ENCODE results near the gene GALNT12. TPM values are rescaled to one million over a fixed set of nuclear protein-coding genes. Genes with fewer than 3 reads are reported as not detected.

Gene GALNT12
- polyA plus RNA-seq, 1 donor (not counting 4 experiments of a cell fraction or from before 2014, with no cell fraction given): 1.8 TPM

DNA sequence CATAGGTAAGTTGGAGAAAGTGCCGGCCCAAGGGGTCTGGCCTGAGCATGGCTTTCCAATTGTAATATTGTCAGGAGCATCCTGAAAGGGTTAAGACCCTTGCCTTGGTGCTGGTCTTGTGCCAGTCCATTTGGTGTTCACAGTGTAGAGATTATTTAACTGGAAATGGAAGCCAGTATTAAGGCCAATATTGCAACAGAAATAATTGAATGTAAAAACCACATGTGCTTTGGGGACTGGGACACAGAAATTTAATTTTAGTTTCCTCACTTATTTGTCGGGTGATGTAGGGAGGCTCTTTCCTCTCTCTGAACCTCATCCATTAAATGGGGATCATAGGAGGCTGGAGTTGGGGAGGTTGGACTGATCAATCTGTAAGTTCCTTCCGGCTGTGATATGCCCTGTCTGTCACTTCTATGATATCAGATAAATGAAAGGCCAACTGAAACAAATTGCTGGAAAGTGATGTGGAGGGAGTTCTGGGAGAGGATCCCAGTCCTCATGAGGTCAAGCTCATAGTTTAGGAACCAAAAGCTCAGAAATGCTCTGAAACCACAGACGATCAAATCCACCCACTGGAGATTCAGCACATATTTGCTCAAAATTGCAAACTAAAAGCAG is 81.4 kb downstream of the GALNT12 start:
- FAIRE-seq: no peak
- no peaks in the 10 kb centered on the region for H4K20me1 ChIP-seq (ENCODE audit: control insufficient read depth, extremely low read depth, insufficient read depth, low read length)
- dilution Hi-C loops (cut with MboI; ENCODE audit: extremely low pct_ligation_motif_present, low sequenced_read_pairs): no loop called here
- H3K27ac ChIP-seq (ENCODE audit: control insufficient read depth, insufficient read depth, low read length): no peak overlapping the region
- no peak overlapping the region for H2AFZ ChIP-seq (ENCODE audit: control insufficient read depth, low read length)
- no peak overlapping the region for H3K4me2 ChIP-seq (ENCODE audit: control insufficient read depth, extremely low read depth, insufficient read depth, low read depth, low read length)
- H3K9me3 ChIP-seq (ENCODE audit: control insufficient read depth, low read depth, low read length): no peaks in the 10 kb centered on the region
- H3K27me3 ChIP-seq (ENCODE audit: control insufficient read depth, extremely low read depth, insufficient read depth, low read length): peaks cover 5% of the 10 kb centered on the region
- no peaks in the 10 kb centered on the region for H3K79me2 ChIP-seq (ENCODE audit: control insufficient read depth, insufficient read depth, low read length)
- DNase-seq (ENCODE audit: low read depth, low spot score): no peak
- H3K4me1 ChIP-seq (ENCODE audit: control insufficient read depth, extremely low read depth, insufficient read depth, low read length): peaks cover 5% of the 10 kb centered on the region
- TF ChIP-seq EZH2 (IDR thresholded peaks at IDR 0.05; ENCODE audit: low read length): no peak
- TF ChIP-seq, protein P1, sequence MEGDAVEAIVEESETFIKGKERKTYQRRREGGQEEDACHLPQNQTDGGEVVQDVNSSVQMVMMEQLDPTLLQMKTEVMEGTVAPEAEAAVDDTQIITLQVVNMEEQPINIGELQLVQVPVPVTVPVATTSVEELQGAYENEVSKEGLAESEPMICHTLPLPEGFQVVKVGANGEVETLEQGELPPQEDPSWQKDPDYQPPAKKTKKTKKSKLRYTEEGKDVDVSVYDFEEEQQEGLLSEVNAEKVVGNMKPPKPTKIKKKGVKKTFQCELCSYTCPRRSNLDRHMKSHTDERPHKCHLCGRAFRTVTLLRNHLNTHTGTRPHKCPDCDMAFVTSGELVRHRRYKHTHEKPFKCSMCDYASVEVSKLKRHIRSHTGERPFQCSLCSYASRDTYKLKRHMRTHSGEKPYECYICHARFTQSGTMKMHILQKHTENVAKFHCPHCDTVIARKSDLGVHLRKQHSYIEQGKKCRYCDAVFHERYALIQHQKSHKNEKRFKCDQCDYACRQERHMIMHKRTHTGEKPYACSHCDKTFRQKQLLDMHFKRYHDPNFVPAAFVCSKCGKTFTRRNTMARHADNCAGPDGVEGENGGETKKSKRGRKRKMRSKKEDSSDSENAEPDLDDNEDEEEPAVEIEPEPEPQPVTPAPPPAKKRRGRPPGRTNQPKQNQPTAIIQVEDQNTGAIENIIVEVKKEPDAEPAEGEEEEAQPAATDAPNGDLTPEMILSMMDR (optimal IDR thresholded peaks at IDR 0.05 in 1 of 3, IDR thresholded peaks at IDR 0.05 in 1 of 3, conservative IDR thresholded peaks at IDR 0.05 in 1 of 3; ENCODE audit: extremely low read depth in 1 of 3, insufficient read depth in 2 of 3, low read length in 3 of 3): no peak
- no peak overlapping the region for H3K9ac ChIP-seq (ENCODE audit: control insufficient read depth, extremely low read depth, insufficient read depth, low read length)
- H3K4me3 ChIP-seq (ENCODE audit: control insufficient read depth in 2 of 3, extremely low read depth in 1 of 3, insufficient read depth in 2 of 3, low read depth in 1 of 3, low read length in 3 of 3): no peak overlapping the region
- no peaks in the 10 kb centered on the region for H3K36me3 ChIP-seq (ENCODE audit: control insufficient read depth in 2 of 2, extremely low read depth in 1 of 2, insufficient read depth in 2 of 2, low read length in 2 of 2)
- no peaks in the 10 kb centered on the region for H3K9me1 ChIP-seq (ENCODE audit: control insufficient read depth, extremely low read depth, insufficient read depth, low read length)

DNA sequence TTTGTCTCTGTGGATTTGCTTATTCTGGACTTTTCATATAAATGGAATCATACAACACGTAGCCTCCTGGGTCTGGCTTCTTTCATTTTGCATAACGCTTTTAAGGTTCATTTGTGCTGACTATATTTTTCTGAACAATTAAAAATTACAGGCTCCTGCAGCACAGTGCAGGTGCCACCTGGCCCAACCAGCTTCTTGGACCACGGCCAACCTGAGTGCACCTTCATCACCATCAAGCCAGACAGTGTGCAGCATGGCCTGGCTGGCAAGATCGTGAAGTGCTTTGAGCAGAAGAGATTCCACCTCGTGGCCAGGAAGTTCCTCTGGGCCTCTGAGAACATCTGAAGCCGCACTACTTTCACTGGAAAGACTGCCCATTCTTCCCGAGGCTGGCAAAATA is 82.8 kb downstream of the GALNT12 start:
- H3K79me2 ChIP-seq (ENCODE audit: control insufficient read depth, insufficient read depth, low read length): no peaks in the 10 kb centered on the region
- no peaks in the 10 kb centered on the region for H3K36me3 ChIP-seq (ENCODE audit: control insufficient read depth in 2 of 2, extremely low read depth in 1 of 2, insufficient read depth in 2 of 2, low read length in 2 of 2)
- H3K4me3 ChIP-seq (ENCODE audit: control insufficient read depth in 2 of 3, extremely low read depth in 1 of 3, insufficient read depth in 2 of 3, low read depth in 1 of 3, low read length in 3 of 3): no peak overlapping the region
- no peak overlapping the region for H3K27ac ChIP-seq (ENCODE audit: control insufficient read depth, insufficient read depth, low read length)
- FAIRE-seq: no peak
- no peak for TF ChIP-seq EZH2 (IDR thresholded peaks at IDR 0.05; ENCODE audit: low read length)
- TF ChIP-seq, protein P1 (optimal IDR thresholded peaks at IDR 0.05 in 1 of 3, IDR thresholded peaks at IDR 0.05 in 1 of 3, conservative IDR thresholded peaks at IDR 0.05 in 1 of 3; ENCODE audit: extremely low read depth in 1 of 3, insufficient read depth in 2 of 3, low read length in 3 of 3): no peak
- no peaks in the 10 kb centered on the region for H3K9me1 ChIP-seq (ENCODE audit: control insufficient read depth, extremely low read depth, insufficient read depth, low read length)
- no peak overlapping the region for H3K4me2 ChIP-seq (ENCODE audit: control insufficient read depth, extremely low read depth, insufficient read depth, low read depth, low read length)
- H3K9me3 ChIP-seq (ENCODE audit: control insufficient read depth, low read depth, low read length): no peaks in the 10 kb centered on the region
- no peaks in the 10 kb centered on the region for H4K20me1 ChIP-seq (ENCODE audit: control insufficient read depth, extremely low read depth, insufficient read depth, low read length)
- H2AFZ ChIP-seq (ENCODE audit: control insufficient read depth, low read length): no peak overlapping the region
- DNase-seq (ENCODE audit: low read depth, low spot score): no peak
- H3K27me3 ChIP-seq (ENCODE audit: control insufficient read depth, extremely low read depth, insufficient read depth, low read length): peaks cover 5% of the 10 kb centered on the region
- dilution Hi-C loops (cut with MboI; ENCODE audit: extremely low pct_ligation_motif_present, low sequenced_read_pairs): no loop called here
- no peaks in the 10 kb centered on the region for H3K4me1 ChIP-seq (ENCODE audit: control insufficient read depth, extremely low read depth, insufficient read depth, low read length)
- H3K9ac ChIP-seq (ENCODE audit: control insufficient read depth, extremely low read depth, insufficient read depth, low read length): no peak overlapping the region
